Panc1 (cell line): ENCODE results near the gene RSPH6A.

Experiments used
- CTCF ChIP-seq: fragments of 450-650 bp; IDR thresholded peaks from 2 replicates; pipeline ENCODE4 v1.5.1; 2017; ENCODE audit warnings: mild to moderate bottlenecking
- POLR2AphosphoS5 ChIP-seq: IDR thresholded peaks from 2 replicates; pipeline ENCODE4 v1.6.1; 2012; ENCODE audit warnings: mild to moderate bottlenecking, low read depth, low read length, moderate library complexity
- REST ChIP-seq, 2 experiments: IDR thresholded peaks; 2 replicates each; pipeline ENCODE4 v1.6.1; 2011 to 2012; ENCODE audit warnings: low read depth in 2 of 2, control low read depth in 1 of 2, low read length in 1 of 2, mild to moderate bottlenecking in 1 of 2, moderate library complexity in 1 of 2; ENCODE audit not compliant: insufficient read depth in 1 of 2
- SIN3A ChIP-seq: IDR thresholded peaks from 2 replicates; pipeline ENCODE4 v1.6.1; 2012; ENCODE audit warnings: low read depth, mild to moderate bottlenecking, low read length, moderate library complexity, borderline replicate concordance; ENCODE audit not compliant: insufficient read depth

GRCh38 chr19:45842198-45842597 lies 27.1 kb upstream of the RSPH6A start:
- no peak for TF ChIP-seq SIN3A
- no peak for TF ChIP-seq POLR2AphosphoS5
- TF ChIP-seq CTCF: no peak
- no peak for TF ChIP-seq REST (IDR thresholded peaks at IDR 0.05; ENCODE audit: insufficient read depth in 1 of 2, low read depth in 2 of 2, low read length in 1 of 2)
